SK-N-SH (cell line): ENCODE data around the gene MLYCD. TPM values are rescaled to one million over a fixed set of nuclear protein-coding genes. Genes with fewer than 3 reads are reported as not detected.

Source experiments
- CTCF ChIA-PET: fragments of 300-600, 350-600 bp; formaldehyde crosslinking; extraction: SDS; loops from one replicate; lab custom pipeline; 2021; lab: Yijun Ruan, JAX
- POLR2A ChIA-PET: fragments of 350-600 bp; sonication (Branson Sonifier 250); formaldehyde crosslinking; extraction: SDS; loops from one replicate; lab custom pipeline; 2020; ENCODE audit warnings: antibody characterized with exemption, inconsistent platforms; lab: Yijun Ruan, JAX
- DNase-seq: peaks from one replicate; pipeline ENCODE4 v3.0.0; 2012
- H2AFZ ChIP-seq: fragments of 200-600 bp; sonication (generic); 2 replicates; pipeline ENCODE4 v1.8.1; 2016; ENCODE audit warnings: antibody characterized with exemption, mild to moderate bottlenecking, low read depth
- H3F3A ChIP-seq: fragments of 200-600 bp; sonication (generic); replicated peaks from 2 replicates; pipeline ENCODE3; 2016; ENCODE audit warnings: antibody characterized with exemption, mild to moderate bottlenecking; ENCODE audit not compliant: insufficient read depth
- H3K27ac ChIP-seq, 2 experiments: fragments of 200-500 bp in 1 of 2; fragments of 200-600 bp in 1 of 2; sonication (Bioruptor generic) in 1 of 2; sonication (generic), shearing (Covaris generic) in 1 of 2; 2 replicates each; pipeline versions ENCODE4 v1.5.1 to v1.6.1; 2014 to 2016; ENCODE audit warnings: low read depth in 2 of 2, inconsistent platforms in 1 of 2, low read length in 1 of 2, mild to moderate bottlenecking in 1 of 2, mixed read lengths in 1 of 2
- H3K27me3 ChIP-seq: fragments of 200-600 bp; sonication (generic), shearing (Covaris generic); 2 replicates; pipeline ENCODE4 v1.6.1; 2016; ENCODE audit warnings: mixed run types; ENCODE audit not compliant: insufficient read depth
- H3K36me3 ChIP-seq, 2 experiments: fragments of 200-500 bp in 1 of 2; fragments of 200-600 bp in 1 of 2; sonication (Bioruptor generic) in 1 of 2; sonication (generic) in 1 of 2; replicated peaks in 1 of 2; 2 replicates each; pipeline versions ENCODE3 to v1.5.1; 2014 to 2016; ENCODE audit warnings: low read length in 1 of 2, mild to moderate bottlenecking in 1 of 2; ENCODE audit not compliant: insufficient read depth in 2 of 2, control insufficient read depth in 1 of 2
- H3K4me1 ChIP-seq, 2 experiments: fragments of 200-500 bp in 1 of 2; fragments of 200-600 bp in 1 of 2; sonication (Bioruptor generic) in 1 of 2; sonication (generic), shearing (Covaris generic) in 1 of 2; 2 replicates each; pipeline versions ENCODE4 v1.5.1 to v1.6.1; 2014 to 2016; ENCODE audit warnings: low read depth in 1 of 2, low read length in 1 of 2, mixed run types in 1 of 2; ENCODE audit not compliant: insufficient read depth in 2 of 2, control insufficient read depth in 1 of 2
- H3K4me2 ChIP-seq: fragments of 200-600 bp; sonication (generic), shearing (Covaris generic); 2 replicates; pipeline ENCODE4 v1.6.1; 2017; ENCODE audit warnings: mixed run types
- H3K4me3 ChIP-seq, 2 experiments: fragments of 200-500 bp in 1 of 2; fragments of 200-600 bp in 1 of 2; sonication (Bioruptor generic) in 1 of 2; sonication (generic), shearing (Covaris generic) in 1 of 2; 2 replicates each; pipeline versions ENCODE4 v1.5.1 to v1.8.1; 2014 to 2016; ENCODE audit warnings: low read depth in 2 of 2, inconsistent platforms in 1 of 2, low read length in 1 of 2, mild to moderate bottlenecking in 1 of 2, mixed read lengths in 1 of 2, moderate library complexity in 1 of 2
- H3K79me2 ChIP-seq: fragments of 200-600 bp; sonication (generic); 2 replicates; pipeline ENCODE4 v1.8.1; 2017; ENCODE audit warnings: mild to moderate bottlenecking; ENCODE audit not compliant: insufficient read depth
- H3K9ac ChIP-seq: fragments of 200-600 bp; sonication (generic); 2 replicates; pipeline ENCODE4 v1.6.1; 2017; ENCODE audit warnings: mixed run types
- H3K9me2 ChIP-seq: fragments of 200-600 bp; sonication (generic); 2 replicates; pipeline ENCODE4 v1.6.1; 2017; ENCODE audit warnings: mixed run types
- H3K9me3 ChIP-seq: fragments of 200-600 bp; sonication (generic); 2 replicates; pipeline ENCODE4 v1.6.1; 2017; ENCODE audit warnings: mixed run types, mild to moderate bottlenecking, moderate library complexity
- H4K20me1 ChIP-seq: fragments of 200-600 bp; sonication (generic); 2 replicates; pipeline ENCODE4 v1.6.1; 2017; ENCODE audit warnings: mild to moderate bottlenecking, mixed run types; ENCODE audit not compliant: insufficient read depth
- CHD2 ChIP-seq: fragments of 150-350 bp; IDR thresholded peaks from 2 replicates; pipeline ENCODE4 v1.6.1; 2018; ENCODE audit warnings: low read length; ENCODE audit not compliant: partially characterized antibody
- EP300 ChIP-seq, 2 experiments: IDR thresholded peaks; 2 replicates each; pipeline versions ENCODE4 v1.4.0 to v1.6.1; 2012; ENCODE audit warnings: borderline replicate concordance in 1 of 2, low read depth in 1 of 2, low read length in 1 of 2
- FOSL2 ChIP-seq: IDR thresholded peaks from 2 replicates; pipeline ENCODE4 v1.4.0; 2012; ENCODE audit warnings: low read depth, mild to moderate bottlenecking, moderate library complexity, borderline replicate concordance
- FOXJ3 ChIP-seq: sonication (generic); formaldehyde crosslinking; IDR thresholded peaks from 2 replicates; pipeline ENCODE4 v1.5.1; 2020; ENCODE audit warnings: mild to moderate bottlenecking, missing genetic modification reagents
- GATA2 ChIP-seq: sonication (generic); formaldehyde crosslinking; IDR thresholded peaks from 2 replicates; pipeline ENCODE4 v1.5.0; 2020; ENCODE audit warnings: mild to moderate bottlenecking, missing genetic modification reagents
- IRF3 ChIP-seq: fragments of 150-350 bp; IDR thresholded peaks from 2 replicates; pipeline ENCODE4 v1.6.1; 2016; ENCODE audit warnings: mild to moderate bottlenecking, low read depth, low read length
- MAX ChIP-seq: IDR thresholded peaks from 2 replicates; pipeline ENCODE4 v1.4.0; 2012; ENCODE audit warnings: low read depth
- MEF2A ChIP-seq: IDR thresholded peaks from 2 replicates; pipeline ENCODE4 v1.4.0; 2012; ENCODE audit warnings: low read depth, borderline replicate concordance
- POLR2AphosphoS5 ChIP-seq: IDR thresholded peaks from 2 replicates; pipeline ENCODE4 v1.6.1; 2012; ENCODE audit warnings: low read depth, low read length
- RAD21 ChIP-seq: IDR thresholded peaks from 2 replicates; pipeline ENCODE4 v1.6.1; 2012; ENCODE audit warnings: mild to moderate bottlenecking, low read length
- RCOR1 ChIP-seq: fragments of 150-350 bp; IDR thresholded peaks from 2 replicates; pipeline ENCODE4 v1.6.1; 2017; ENCODE audit warnings: antibody characterized with exemption, low read length
- REST ChIP-seq: IDR thresholded peaks from 2 replicates; pipeline ENCODE4 v1.6.1; 2012; ENCODE audit warnings: mild to moderate bottlenecking, low read depth, low read length, moderate library complexity
- RFX5 ChIP-seq: IDR thresholded peaks from 2 replicates; pipeline ENCODE4 v1.6.1; 2012; ENCODE audit warnings: mild to moderate bottlenecking, improper control_type of control experiment, low read length
- SIN3A ChIP-seq: IDR thresholded peaks from 2 replicates; pipeline ENCODE4 v1.6.1; 2012; ENCODE audit warnings: low read depth, mild to moderate bottlenecking, low read length, moderate library complexity, borderline replicate concordance
- TAF1 ChIP-seq: IDR thresholded peaks from 2 replicates; pipeline ENCODE4 v1.6.1; 2012; ENCODE audit warnings: low read depth, mild to moderate bottlenecking, low read length, moderate library complexity, borderline replicate concordance
- TCF12 ChIP-seq: IDR thresholded peaks from 2 replicates; pipeline ENCODE4 v1.4.0; 2012
- USF1 ChIP-seq: IDR thresholded peaks from 2 replicates; pipeline ENCODE4 v1.4.0; 2012; ENCODE audit warnings: low read depth, borderline replicate concordance
- USF2 ChIP-seq: fragments of 150-350 bp; IDR thresholded peaks from 2 replicates; pipeline ENCODE4 v1.6.1; 2017; ENCODE audit warnings: antibody characterized with exemption, low read length, low read depth, borderline replicate concordance
- YY1 ChIP-seq: IDR thresholded peaks from 2 replicates; pipeline ENCODE4 v1.4.0; 2012; ENCODE audit warnings: low read depth, mild to moderate bottlenecking
- WGBS: methylation state at CpG from one replicate; pipeline ENCODE4 v1.1.6; 2017; ENCODE audit warnings: low lambda C conversion rate; 5-methylcytosine and 5-hydroxymethylcytosine counted together
- polyA plus RNA-seq, 3 experiments: library from polyadenylated mRNA; depleted of rRNA; stranded (reverse); fragments of >200 nt; gene quantifications; 2 replicates each; pipeline ENCODE4 v1.2.3, GENCODE V29; 2012

MLYCD gene
- polyA plus RNA-seq, 1 of the 3 experiments (the other 2 are of a cell fraction) = 2.4 TPM

- no peak overlapping the region for H3K4me3 ChIP-seq
- H3F3A ChIP-seq = no peaks in the 10 kb centered on the region
- ChIA-PET POLR2A (no interaction called here), CTCF (interaction anchor here (14.6 kb wide), 1 partner anchor 100 kb away, joined by 470 read pairs; no protein-coding TSS in a partner anchor)
- H3K79me2 ChIP-seq = no peaks in the 10 kb centered on the region
- H3K27ac ChIP-seq = no peak overlapping the region
- no peaks in the 10 kb centered on the region for H3K9me2 ChIP-seq
- peaks cover 4 to 8% of the 10 kb centered on the region in 2 experiments for H3K36me3 ChIP-seq
- H4K20me1 ChIP-seq = no peaks in the 10 kb centered on the region
- no peak overlapping the region for H3K9ac ChIP-seq
- no peak overlapping the region for H2AFZ ChIP-seq
- DNase-seq = no peak
- H3K4me1 ChIP-seq = peaks cover 0 to 7% of the 10 kb centered on the region in 2 experiments; a peak in 1 of 4 replicates
- H3K4me2 ChIP-seq = no peak overlapping the region
- 86% methylated on average over 21 of the region's 22 CpGs for WGBS
- no peak for TF ChIP-seq USF1
- no peak for TF ChIP-seq FOXJ3 (CRISPR knock-in tag)
- TF ChIP-seq TCF12 = no peak
- TF ChIP-seq POLR2AphosphoS5 = no peak
- TF ChIP-seq REST = no peak
- TF ChIP-seq TAF1 = no peak
- TF ChIP-seq IRF3 = no peak
- no peak for TF ChIP-seq YY1
- no peak for TF ChIP-seq MAX
- no peak for TF ChIP-seq SIN3A
- no peak for TF ChIP-seq GATA2 (CRISPR knock-in tag)
- no peak for TF ChIP-seq MEF2A
- TF ChIP-seq EP300 (IDR thresholded peaks at IDR 0.05; ENCODE audit: borderline replicate concordance in 1 of 2, low read depth in 1 of 2, low read length in 1 of 2) = no peak
- no peak for TF ChIP-seq RCOR1
- TF ChIP-seq CHD2 = no peak
- TF ChIP-seq RFX5 = no peak
- no peak for TF ChIP-seq FOSL2
- no peak for TF ChIP-seq USF2
- TF ChIP-seq RAD21 = no peak
- no peaks in the 10 kb centered on the region for H3K27me3 ChIP-seq
- H3K9me3 ChIP-seq = no peaks in the 10 kb centered on the region
Measured at GRCh38 chr16:83963277-83964119, 64.6 kb downstream of the MLYCD start.
